ENCODE data around the gene HAND1.
A peak's percentile ranks its signal among the peaks of the same experiment; 100 is the strongest.

The HAND1 gene

DNA sequence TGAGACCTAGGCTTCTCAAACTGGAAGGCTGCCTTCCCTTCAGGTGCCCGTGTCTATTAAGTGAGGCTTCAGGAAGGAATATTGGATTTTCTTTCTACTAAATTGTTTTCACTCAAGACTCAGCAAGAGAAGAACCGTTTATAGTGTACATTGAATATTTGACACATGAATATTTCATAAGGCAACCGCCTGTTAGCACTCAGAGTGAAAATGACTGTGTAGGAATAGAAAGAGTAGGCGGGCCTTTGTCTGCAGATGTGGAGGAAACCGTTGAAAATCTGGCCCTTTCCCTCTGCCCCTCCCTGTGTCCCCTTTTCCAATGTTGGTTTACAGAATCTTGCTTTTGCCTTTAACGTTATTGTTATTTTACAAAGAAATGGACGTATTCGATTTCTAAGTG, 26.1 kb downstream of the HAND1 start:
- no peak for DNase-seq

DNA sequence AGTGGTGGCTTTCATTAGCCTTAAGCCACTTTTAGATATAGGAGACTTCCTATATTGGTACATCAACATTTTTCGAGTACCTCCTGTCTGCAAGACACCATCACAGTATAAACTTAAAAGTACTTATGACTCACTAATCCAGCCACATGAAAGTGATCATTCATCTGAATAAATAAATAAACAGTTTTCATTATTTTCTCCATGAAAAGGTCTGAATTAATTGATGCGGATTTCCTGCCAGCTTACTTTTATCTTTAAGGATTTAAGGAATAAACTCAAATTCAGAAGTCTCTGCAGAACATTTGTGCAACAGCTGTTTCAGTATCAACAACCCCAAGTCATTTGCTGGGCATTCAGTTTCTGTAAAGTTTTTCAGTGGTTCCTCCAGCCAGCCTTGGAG, 28.2 kb downstream of the HAND1 start:
- DNase-seq, result no peak

DNA sequence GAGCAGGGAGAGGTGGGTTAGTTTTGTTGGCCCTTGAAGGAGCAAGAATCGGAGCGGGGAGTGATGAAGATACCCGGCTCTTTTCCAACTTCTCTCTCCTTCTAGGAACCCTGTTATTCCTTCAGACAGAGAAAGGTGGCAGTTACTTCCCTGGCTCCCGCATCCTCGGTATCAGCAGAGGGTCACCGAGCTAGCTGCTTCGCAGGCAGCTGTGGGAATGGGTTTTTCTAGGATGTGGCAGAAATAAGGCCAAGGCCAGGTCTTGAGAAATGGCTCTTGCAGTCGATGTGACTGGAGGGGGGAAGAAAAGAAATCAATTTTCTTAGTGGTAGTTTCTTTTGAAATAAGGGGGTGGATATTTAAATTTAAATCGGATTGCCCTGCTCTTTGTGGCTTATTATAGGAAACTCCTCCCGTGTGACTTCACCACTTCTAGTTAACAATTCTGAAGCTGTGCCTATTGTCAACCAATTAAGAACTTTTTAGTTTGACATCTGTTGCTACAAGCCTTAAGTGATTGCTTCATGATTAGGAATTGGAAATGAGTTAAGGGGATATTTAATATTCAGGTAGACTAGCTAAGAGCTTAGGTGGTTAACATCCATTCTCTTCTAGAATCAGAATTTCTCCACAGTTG, 30.8 kb downstream of the HAND1 start:
- DNase-seq, result peak; percentile 16

GRCh38 chr5:154446195-154447088, 31.6 kb downstream of the HAND1 start:
- peak; percentile 20 for DNase-seq

- DNase-seq, result peak; percentile 96
Measured at GRCh38 chr5:154445422-154446194, 32.4 kb downstream of the HAND1 start, which contains the start of gene SAP30L. Gene SAP30L, plus strand, starts transcription at chr5:154445997. Its CDS starts 608 bp downstream, at chr5:154446605.

DNA sequence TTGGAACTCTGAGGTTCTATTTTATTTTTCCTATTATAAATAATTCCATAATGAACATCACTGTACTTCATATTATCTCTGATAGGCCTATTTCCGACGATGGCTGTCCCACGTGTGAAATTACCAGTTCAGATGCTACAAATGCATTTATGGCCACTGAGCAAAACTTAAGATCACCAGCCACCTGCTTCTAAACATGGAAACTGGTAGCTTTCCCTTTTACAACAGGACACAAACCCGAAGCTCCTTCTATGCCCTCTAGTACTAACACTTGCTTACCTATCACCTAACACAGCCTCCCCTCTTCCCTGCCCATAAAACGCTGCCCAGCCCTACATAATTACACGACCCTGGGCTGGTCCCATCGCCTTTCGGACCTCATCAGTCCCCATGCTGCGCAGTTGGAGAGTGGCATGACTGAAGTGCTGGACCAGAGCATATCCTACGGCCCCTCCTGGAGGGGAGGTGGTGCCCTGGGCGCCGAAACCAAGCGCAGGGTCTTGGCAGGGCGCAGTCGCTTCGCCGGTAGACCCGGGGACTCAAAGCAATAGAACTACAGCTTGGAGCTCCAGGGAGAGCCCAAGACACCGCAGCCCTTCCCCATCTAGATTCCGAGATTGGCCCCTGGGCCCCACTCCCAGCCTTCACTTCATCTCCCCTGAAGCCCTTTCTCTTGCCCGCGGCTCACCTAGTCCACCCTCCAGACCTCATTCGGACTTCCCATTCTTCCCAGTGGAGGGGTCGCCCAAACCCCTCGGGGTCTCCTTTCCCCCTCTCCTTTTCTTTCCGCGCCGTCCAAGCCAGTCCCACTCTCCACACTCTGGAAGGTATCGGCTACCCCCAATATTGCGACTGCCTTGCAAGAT, 33.2 kb downstream of the HAND1 start:
- DNase-seq, result peak; percentile 2

DNA sequence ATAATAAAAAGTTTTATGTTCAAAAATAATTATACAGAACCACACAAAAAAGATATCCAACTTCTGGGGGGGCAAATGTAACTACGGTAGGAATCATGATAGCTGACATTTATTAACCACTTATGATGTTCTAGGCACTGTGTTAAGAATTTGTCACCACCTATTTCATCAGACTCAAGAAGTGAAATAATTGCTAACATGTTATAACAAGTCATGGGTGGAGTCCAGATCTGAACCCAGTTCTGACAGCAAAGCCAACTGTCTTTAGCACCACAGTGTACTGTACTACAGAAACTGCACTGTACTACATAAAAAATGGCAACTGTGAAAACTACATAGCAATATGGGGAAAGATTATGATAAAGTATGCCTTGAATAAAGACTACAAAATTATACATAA, 35.2 kb downstream of the HAND1 start:
- no peak for DNase-seq

DNA sequence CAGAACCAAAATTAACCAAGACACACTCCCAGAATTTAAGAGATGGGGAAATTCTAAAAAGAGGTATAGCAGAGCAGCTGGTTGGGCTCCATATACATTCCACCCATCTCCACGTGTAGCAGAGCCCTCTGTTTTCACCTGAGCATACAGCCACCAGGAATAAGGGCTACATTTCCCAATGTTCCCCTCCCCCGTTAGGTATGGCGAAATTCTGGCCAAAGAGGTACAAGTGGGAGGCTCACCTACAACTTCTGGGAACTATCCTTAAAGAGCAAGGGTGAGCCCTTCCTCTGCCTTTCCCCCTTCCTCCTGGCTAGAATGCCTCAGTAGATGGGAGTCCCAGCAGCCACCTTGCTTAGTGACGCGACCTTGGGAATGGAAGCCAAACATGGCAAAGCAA, 37.5 kb downstream of the HAND1 start:
- DNase-seq, result no peak

GRCh38 chr5:154437281-154437965, 40.6 kb downstream of the HAND1 start:
- DNase-seq, result no peak

GRCh38 chr5:154435226-154435625, 42.8 kb downstream of the HAND1 start:
- DNase-seq, result no peak

- no peak for DNase-seq
Measured at GRCh38 chr5:154430961-154431630, 46.9 kb downstream of the HAND1 start.

GRCh38 chr5:154430466-154430865, 47.6 kb downstream of the HAND1 start:
- no peak for DNase-seq

GRCh38 chr5:154429341-154429740, 48.7 kb downstream of the HAND1 start:
- no peak for DNase-seq

GRCh38 chr5:154428208-154428607, 49.8 kb downstream of the HAND1 start:
- no peak for DNase-seq

All from central memory CD4-positive, alpha-beta T cell (primary cell).